ENCODE data around the gene GABBR2.

GABBR2 gene

DNA sequence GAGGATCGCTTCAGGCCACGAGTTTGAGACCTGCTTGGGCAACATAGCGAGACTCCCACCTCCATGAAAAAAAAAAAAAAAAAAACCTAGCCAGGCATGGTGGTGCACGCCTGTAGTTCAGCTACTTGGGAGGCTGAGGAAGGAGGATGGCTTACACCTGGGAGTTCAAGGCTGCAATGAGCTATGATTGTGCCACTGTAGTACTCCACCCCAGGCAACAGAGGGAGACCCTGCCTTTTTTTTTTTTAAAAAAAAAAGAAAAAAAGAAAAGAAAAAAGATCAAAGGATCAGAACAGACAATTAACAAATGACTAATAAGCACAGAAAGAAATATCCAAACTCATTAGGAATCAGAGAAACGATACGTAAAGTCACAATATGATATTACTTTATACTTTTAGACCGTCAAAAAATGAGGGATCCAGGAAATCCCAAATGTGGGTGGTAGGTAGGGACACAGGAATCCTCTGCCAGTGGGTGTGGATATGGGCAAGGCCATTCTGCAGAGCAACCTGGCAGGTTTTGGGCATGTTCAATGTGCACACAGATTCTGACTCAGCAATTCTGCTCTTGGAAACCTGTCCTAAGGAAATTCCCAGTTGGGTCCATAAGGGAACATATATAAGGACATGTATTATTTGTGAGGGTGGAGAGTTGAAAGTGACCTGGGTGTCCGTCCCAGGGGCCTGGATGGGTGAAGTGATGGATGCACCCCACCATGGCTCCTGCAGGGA, 308.6 kb downstream of the GABBR2 start:
- in situ Hi-C loops (cut with HindIII; ENCODE audit: low sequenced_read_pairs), result no loop called here
- no peak for DNase-seq (ENCODE audit: low read depth)
- no peak overlapping the region for H3K4me3 ChIP-seq (ENCODE audit: low read depth, low read length)
- TF ChIP-seq, protein P1, sequence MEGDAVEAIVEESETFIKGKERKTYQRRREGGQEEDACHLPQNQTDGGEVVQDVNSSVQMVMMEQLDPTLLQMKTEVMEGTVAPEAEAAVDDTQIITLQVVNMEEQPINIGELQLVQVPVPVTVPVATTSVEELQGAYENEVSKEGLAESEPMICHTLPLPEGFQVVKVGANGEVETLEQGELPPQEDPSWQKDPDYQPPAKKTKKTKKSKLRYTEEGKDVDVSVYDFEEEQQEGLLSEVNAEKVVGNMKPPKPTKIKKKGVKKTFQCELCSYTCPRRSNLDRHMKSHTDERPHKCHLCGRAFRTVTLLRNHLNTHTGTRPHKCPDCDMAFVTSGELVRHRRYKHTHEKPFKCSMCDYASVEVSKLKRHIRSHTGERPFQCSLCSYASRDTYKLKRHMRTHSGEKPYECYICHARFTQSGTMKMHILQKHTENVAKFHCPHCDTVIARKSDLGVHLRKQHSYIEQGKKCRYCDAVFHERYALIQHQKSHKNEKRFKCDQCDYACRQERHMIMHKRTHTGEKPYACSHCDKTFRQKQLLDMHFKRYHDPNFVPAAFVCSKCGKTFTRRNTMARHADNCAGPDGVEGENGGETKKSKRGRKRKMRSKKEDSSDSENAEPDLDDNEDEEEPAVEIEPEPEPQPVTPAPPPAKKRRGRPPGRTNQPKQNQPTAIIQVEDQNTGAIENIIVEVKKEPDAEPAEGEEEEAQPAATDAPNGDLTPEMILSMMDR (IDR thresholded peaks at IDR 0.05; ENCODE audit: low read depth, low read length, missing control alignments), result peak; percentile 8

DNA sequence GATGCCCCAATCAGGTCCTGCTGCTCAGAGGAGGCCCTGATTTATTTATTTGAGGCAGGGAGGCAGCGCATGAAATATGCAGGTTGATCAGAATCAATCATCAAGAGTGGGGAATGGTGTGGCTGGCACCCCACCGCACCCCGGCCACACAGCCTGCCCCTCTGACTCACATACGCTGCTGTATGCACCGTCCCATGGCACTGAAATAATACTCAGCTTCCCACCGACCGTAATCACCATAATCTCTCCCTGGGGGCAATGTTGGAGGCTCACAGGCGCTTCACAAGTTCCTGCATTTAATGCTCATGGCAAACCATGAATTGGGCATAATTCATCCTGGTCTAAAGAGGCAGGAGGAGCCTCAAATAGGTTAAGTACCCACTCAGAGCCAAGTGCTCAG, 312.1 kb downstream of the GABBR2 start:
- TF ChIP-seq, protein P1 (IDR thresholded peaks at IDR 0.05; ENCODE audit: low read depth, low read length, missing control alignments), result no peak
- no peak for DNase-seq (ENCODE audit: low read depth)
- in situ Hi-C loops (cut with HindIII; ENCODE audit: low sequenced_read_pairs), result no loop called here
- no peak overlapping the region for H3K4me3 ChIP-seq (ENCODE audit: low read depth, low read length)

DNA sequence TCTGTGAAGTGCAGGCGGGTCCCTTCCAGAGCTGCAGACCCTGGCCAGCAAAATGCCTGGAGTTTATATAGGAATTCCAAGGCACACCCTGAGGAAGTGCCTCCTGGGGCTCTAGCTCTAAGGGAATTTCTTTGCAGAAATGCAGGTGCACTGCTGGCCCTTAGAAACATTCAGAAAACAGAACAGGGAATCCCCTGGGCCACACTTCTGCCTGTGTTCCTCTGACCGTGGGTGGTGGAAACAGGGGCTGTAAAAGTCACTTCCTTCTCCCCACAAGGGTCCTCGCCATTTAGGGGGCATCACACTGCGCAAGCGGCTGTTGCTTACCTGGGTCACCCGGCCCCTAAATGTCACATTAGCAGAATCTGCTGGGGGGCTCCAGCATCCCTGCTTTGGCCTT, 312.5 kb downstream of the GABBR2 start:
- TF ChIP-seq, protein P1 (IDR thresholded peaks at IDR 0.05; ENCODE audit: low read depth, low read length, missing control alignments), result no peak
- no peak overlapping the region for H3K4me3 ChIP-seq (ENCODE audit: low read depth, low read length)
- DNase-seq (ENCODE audit: low read depth), result no peak
- in situ Hi-C loops (cut with HindIII; ENCODE audit: low sequenced_read_pairs), result no loop called here

DNA sequence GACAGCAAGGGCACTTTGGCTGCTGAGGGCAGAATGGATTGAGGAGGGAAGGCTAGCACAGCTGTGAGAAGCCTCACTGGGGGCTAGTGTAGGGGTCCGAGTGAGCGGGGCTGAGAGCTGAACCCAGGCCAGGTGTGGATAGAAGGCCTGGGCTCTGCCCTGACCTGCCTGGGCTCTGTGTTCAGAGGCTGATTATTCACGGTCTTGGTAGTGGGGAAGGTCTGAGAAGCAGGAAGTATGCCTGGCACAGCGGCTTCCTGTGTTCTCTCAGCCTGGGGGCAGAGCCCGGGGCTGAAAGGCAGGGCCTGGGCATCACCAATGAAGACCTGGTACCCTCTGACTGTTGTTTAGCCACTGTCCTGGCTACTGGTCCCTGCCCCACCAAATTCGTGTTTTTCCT, 316.9 kb downstream of the GABBR2 start:
- no peak for DNase-seq (ENCODE audit: low read depth)
- in situ Hi-C loops (cut with HindIII; ENCODE audit: low sequenced_read_pairs), result no loop called here
- no peak overlapping the region for H3K4me3 ChIP-seq (ENCODE audit: low read depth, low read length)
- TF ChIP-seq, protein P1 (IDR thresholded peaks at IDR 0.05; ENCODE audit: low read depth, low read length, missing control alignments), result no peak

DNA sequence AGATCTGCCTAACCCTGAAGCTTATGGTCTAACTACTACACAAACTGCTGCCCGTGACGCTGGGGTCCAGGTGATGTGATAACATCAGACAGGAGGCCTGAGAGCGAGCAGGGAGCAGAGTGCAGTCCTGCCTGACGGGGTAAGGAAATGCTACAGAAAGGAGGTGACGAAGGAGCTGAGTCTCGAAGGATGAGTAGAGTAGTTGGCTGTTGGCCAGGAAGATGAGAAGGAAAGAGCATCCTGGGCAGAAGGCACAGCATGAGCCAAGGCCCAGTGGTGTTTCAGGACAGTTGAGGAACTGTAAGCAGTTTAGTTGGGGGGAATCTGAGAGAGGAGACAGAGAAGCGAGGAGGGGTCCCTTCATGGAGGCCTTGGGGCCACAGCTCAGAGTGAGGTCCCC, 317.3 kb downstream of the GABBR2 start:
- in situ Hi-C loops (cut with HindIII; ENCODE audit: low sequenced_read_pairs), result no loop called here
- TF ChIP-seq, protein P1 (IDR thresholded peaks at IDR 0.05; ENCODE audit: low read depth, low read length, missing control alignments), result no peak
- H3K4me3 ChIP-seq (ENCODE audit: low read depth, low read length), result no peak overlapping the region
- DNase-seq (ENCODE audit: low read depth), result no peak

DNA sequence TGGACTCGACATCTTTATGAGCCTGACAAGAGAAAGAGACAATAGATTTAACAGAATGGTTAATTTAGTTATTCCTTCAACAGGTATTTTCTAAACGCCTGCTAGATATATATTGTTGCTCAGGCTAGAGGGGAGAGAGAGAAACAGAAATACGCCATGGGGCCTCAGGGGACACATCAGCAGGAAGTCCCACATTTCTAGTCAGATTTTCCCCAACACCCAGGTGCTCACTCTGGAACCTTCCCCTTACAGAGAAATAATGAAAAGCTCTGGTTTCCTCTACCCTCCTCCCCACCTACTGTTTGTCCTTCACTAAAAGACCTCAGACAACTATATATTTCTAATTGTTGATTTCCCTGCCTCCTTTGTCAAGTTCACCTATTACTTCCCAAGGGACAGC, 323.0 kb downstream of the GABBR2 start:
- in situ Hi-C loops (cut with HindIII; ENCODE audit: low sequenced_read_pairs), result no loop called here
- TF ChIP-seq, protein P1 (IDR thresholded peaks at IDR 0.05; ENCODE audit: low read depth, low read length, missing control alignments), result no peak
- H3K4me3 ChIP-seq (ENCODE audit: low read depth, low read length), result no peak overlapping the region
- no peak for DNase-seq (ENCODE audit: low read depth)
